GM19099 (cell line): Measurements from ENCODE around the gene TMC1.

ENCODE experiments used
- POLR2A ChIP-seq: IDR thresholded peaks from 3 replicates; pipeline ENCODE4 v1.6.1; 2011; ENCODE audit warnings: low read depth; ENCODE audit not compliant: insufficient read length; ENCODE audit errors: extremely low read depth

Gene TMC1

GRCh38 chr9:72858089-72858912, 336.9 kb downstream of the TMC1 start:
- no peak for TF ChIP-seq POLR2A

GRCh38 chr9:72863456-72864094, 342.2 kb downstream of the TMC1 start:
- no peak for TF ChIP-seq POLR2A

- TF ChIP-seq POLR2A: no peak
Measured at GRCh38 chr9:72864327-72864726, 342.9 kb downstream of the TMC1 start.

GRCh38 chr9:72871685-72872084, 350.3 kb downstream of the TMC1 start:
- no peak for TF ChIP-seq POLR2A

- TF ChIP-seq POLR2A: no peak
Measured at GRCh38 chr9:72872718-72873117, 351.3 kb downstream of the TMC1 start.

- TF ChIP-seq POLR2A: no peak
Measured at GRCh38 chr9:72873456-72873855, 352.0 kb downstream of the TMC1 start.

- no peak for TF ChIP-seq POLR2A
Measured at GRCh38 chr9:72874344-72874743, 352.9 kb downstream of the TMC1 start.

- no peak for TF ChIP-seq POLR2A
Measured at GRCh38 chr9:72875221-72875620, 353.8 kb downstream of the TMC1 start.

GRCh38 chr9:72880821-72881220, 359.4 kb downstream of the TMC1 start:
- TF ChIP-seq POLR2A: no peak

GRCh38 chr9:72882117-72882775, 360.8 kb downstream of the TMC1 start:
- TF ChIP-seq POLR2A: no peak

GRCh38 chr9:72883875-72884274, 362.5 kb downstream of the TMC1 start:
- no peak for TF ChIP-seq POLR2A

GRCh38 chr9:72884508-72884907, 363.1 kb downstream of the TMC1 start:
- TF ChIP-seq POLR2A: no peak
